GM12892 (cell line): ENCODE data around the gene KCNK3.

Experiments
- DNase-seq: peaks from one replicate; pipeline ENCODE4 v3.0.0; 2011; ENCODE audit not compliant: insufficient read length
- FAIRE-seq: peaks from 2 replicates; lab custom pipeline; 2011; peaks lifted over from hg19 to GRCh38; lab: Jason Lieb, UNC
- POLR2A ChIP-seq: IDR thresholded peaks from 2 replicates; pipeline ENCODE4 v1.6.1; 2011; ENCODE audit warnings: low read depth, low read length, control low read depth
- POLR2AphosphoS5 ChIP-seq: IDR thresholded peaks from 2 replicates; pipeline ENCODE4 v1.6.1; 2011; ENCODE audit warnings: low read depth, low read length, control low read depth
- TAF1 ChIP-seq: IDR thresholded peaks from 2 replicates; pipeline ENCODE4 v1.6.1; 2011; ENCODE audit warnings: low read depth, mild to moderate bottlenecking, control low read depth, low read length, borderline replicate concordance

The KCNK3 gene

DNA sequence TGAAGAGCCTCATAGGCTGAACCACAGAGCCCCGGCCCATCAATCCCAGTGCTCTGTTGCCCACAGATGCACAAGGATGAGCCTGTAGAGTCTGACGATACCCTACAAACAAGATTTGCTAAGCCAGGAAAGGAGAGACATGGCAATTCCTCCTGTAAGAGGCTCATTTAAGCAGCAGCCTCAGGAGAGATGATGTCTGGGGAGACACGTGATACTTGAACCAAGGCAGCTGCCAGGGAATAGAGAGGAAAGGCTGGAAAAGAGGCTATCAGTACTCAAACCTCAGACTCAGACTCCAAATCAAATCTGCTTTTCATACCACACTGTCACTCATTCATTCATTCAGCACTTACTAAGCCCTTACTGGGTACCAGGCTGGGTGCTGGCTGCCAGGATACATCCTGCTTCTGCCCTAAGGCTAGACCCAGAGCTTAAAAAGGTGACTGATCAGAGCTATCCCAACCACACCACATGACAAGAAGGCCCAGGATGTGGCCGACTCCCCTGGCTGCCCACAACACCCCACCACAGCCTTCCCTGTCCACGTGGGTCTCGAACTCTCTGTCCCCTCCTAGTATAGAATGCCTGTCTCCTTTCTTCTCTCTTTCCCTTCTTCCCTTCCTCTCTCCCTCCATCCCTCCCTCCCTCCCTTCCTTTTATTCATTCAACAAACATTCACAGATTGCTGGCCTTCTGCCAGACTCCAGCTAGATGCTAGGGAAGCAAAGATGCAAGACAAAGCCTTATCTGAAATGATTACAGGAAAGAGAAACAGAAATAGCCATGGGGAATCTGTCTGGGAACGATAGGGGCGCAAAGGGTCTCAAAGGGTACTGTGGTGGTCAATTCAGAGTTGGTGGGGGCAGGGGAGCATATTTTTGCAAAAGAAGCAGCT, 23.4 kb upstream of the KCNK3 start:
- no peak for DNase-seq
- no peak for TF ChIP-seq POLR2AphosphoS5
- no peak for FAIRE-seq

- no peak for TF ChIP-seq POLR2AphosphoS5
- no peak for TF ChIP-seq TAF1
- TF ChIP-seq POLR2A: no peak
- no peak for DNase-seq
- no peak for FAIRE-seq
Measured at GRCh38 chr2:26670171-26670570, 22.4 kb upstream of the KCNK3 start.

GRCh38 chr2:26670931-26671460, 21.5 kb upstream of the KCNK3 start:
- TF ChIP-seq POLR2A (no peak), TAF1 (no peak), POLR2AphosphoS5 (no peak)
- no peak for FAIRE-seq

GRCh38 chr2:26671691-26672090, 20.8 kb upstream of the KCNK3 start:
- DNase-seq: no peak
- FAIRE-seq: no peak
- no peak for TF ChIP-seq POLR2AphosphoS5

More at GRCh38 chr2:26670931-26671460, 21.5 kb upstream of the KCNK3 start:
- DNase-seq: no peak

DNA sequence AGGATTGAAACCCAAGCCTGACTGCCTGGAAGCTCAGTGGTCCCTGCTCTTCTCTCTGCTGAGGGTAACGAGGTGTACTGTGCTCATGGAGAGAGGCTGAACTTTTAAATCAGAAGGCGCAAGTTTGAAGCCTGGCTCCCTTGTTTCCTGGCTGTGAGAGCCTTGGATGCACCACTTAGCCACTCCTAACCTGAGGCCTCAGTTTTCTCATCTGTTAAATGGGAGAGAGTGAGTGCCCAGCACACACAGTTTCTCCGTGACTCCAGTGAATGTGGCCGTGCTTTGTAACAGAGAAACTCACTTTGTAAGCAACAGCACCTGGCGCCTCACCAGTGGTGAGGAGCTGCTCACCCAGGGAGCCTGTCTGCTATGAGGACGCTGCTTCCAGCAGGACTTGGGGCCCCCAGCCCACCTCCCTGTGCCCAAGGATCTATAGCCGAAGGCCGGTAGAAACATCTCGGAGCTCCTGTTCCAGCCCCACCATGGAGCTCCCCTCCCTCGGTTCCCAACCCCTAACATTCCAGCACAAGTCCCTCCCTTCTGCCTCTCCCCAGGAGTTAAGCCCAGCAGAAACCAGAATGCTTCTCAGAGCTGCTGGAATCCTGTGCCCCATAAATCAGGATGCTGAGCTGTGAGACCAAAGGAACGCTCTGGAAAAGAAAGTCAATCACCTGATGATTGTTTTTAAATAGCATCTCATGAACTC, 20.3 kb upstream of the KCNK3 start:
- DNase-seq: no peak

GRCh38 chr2:26672818-26673393, 19.6 kb upstream of the KCNK3 start:
- no peak for FAIRE-seq
- DNase-seq: no peak
- TF ChIP-seq POLR2AphosphoS5: no peak
- no peak for TF ChIP-seq TAF1
- no peak for TF ChIP-seq POLR2A

More for the DNA sequence above, 20.3 kb upstream of the KCNK3 start:
- FAIRE-seq: no peak
- TF ChIP-seq POLR2A: no peak
- no peak for TF ChIP-seq TAF1
- TF ChIP-seq POLR2AphosphoS5: no peak

- FAIRE-seq (no peak), DNase-seq (no peak)
- no peak for TF ChIP-seq TAF1
- no peak for TF ChIP-seq POLR2AphosphoS5
- TF ChIP-seq POLR2A: no peak
Measured at GRCh38 chr2:26674002-26674751, 18.3 kb upstream of the KCNK3 start.

- TF ChIP-seq POLR2A (no peak), TAF1 (no peak), POLR2AphosphoS5 (no peak)
- FAIRE-seq (no peak), DNase-seq (no peak)
Measured at GRCh38 chr2:26674771-26675170, 17.8 kb upstream of the KCNK3 start.

- DNase-seq (no peak), FAIRE-seq (no peak)
- no peak for TF ChIP-seq POLR2AphosphoS5
- TF ChIP-seq TAF1: no peak
- no peak for TF ChIP-seq POLR2A
Measured at GRCh38 chr2:26675651-26676255, 16.8 kb upstream of the KCNK3 start.

- TF ChIP-seq POLR2AphosphoS5 (no peak), POLR2A (no peak), TAF1 (no peak)
Measured at GRCh38 chr2:26678035-26678434, 14.5 kb upstream of the KCNK3 start.

DNA sequence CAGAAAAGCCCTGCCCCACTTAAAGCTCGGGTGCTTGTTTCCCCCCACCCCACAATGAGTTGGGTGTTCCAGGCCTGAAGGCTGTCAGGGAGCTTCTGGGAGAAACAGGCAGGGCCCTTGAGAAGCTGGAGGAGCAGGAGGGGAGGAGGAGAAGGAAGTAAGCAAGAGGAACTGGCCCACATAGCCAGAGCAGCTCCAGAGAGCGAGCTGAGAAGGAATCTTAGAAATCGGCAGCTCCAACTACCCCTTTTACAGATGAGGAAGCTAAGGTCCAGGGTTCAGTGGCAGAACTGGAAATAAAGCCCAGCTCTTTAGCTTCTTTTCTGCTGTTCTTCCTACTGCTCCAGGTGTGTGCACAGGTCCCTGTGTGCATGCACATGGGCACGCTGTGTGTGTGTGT, 12.7 kb upstream of the KCNK3 start:
- no peak for FAIRE-seq
- no peak for DNase-seq

More at GRCh38 chr2:26678035-26678434, 14.5 kb upstream of the KCNK3 start:
- FAIRE-seq (no peak), DNase-seq (no peak)

More for the DNA sequence above, 12.7 kb upstream of the KCNK3 start:
- TF ChIP-seq POLR2AphosphoS5: no peak
- no peak for TF ChIP-seq TAF1
- no peak for TF ChIP-seq POLR2A
